K562 (cell line): ENCODE measurements around the gene KRTAP10-4. TPM values are rescaled to one million over a fixed set of nuclear protein-coding genes. Genes with fewer than 3 reads are reported as not detected.

Experiments used
- ATF7 ChIP-seq: fragments of 450-650 bp; IDR thresholded peaks from 2 replicates; pipeline ENCODE4 v1.7.1; 2014; ENCODE audit warnings: mild to moderate bottlenecking, moderate library complexity
- ETV6 ChIP-seq, 3 experiments: fragments of 150-350 bp in 1 of 3; sonication (generic) in 1 of 3; formaldehyde crosslinking in 1 of 3; IDR thresholded peaks; 2 replicates each; pipeline versions ENCODE4 v1.6.1 to v1.8.0; 2014 to 2022; ENCODE audit warnings: borderline replicate concordance in 2 of 3, low read depth in 2 of 3, antibody characterized with exemption in 1 of 3, low read length in 1 of 3, mild to moderate bottlenecking in 1 of 3, missing genetic modification reagents in 1 of 3
- MAFG ChIP-seq: fragments of 450-650 bp; conservative IDR thresholded peaks from 2 replicates; pipeline ENCODE4 v1.6.1; 2016; ENCODE audit warnings: missing genetic modification characterization, missing compliant biosample characterization
- MTA1 ChIP-seq: fragments of 450-650 bp; IDR thresholded peaks from 2 replicates; pipeline ENCODE4 v1.6.1; 2017; ENCODE audit warnings: borderline replicate concordance
- OTX1 ChIP-seq: fragments of 450-650 bp; formaldehyde crosslinking; IDR thresholded peaks from 2 replicates; pipeline ENCODE4 v1.4.0; 2022; ENCODE audit warnings: mild to moderate bottlenecking
- ZNF239 ChIP-seq: fragments of 250-450 bp; sonication (Bioruptor Pico); IDR thresholded peaks from 2 replicates; pipeline ENCODE4 v1.4.0; 2020; ENCODE audit warnings: mild to moderate bottlenecking
- ZNF592 ChIP-seq: fragments of 450-650 bp; IDR thresholded peaks from 2 replicates; pipeline ENCODE4 v1.6.1; 2017; ENCODE audit warnings: antibody characterized with exemption, mild to moderate bottlenecking
- polyA plus RNA-seq, 8 experiments: library from polyadenylated mRNA; depleted of rRNA in 4 of 8; stranded (reverse) in 5 of 8; unstranded in 3 of 8; fragments of >200 nt; fragmentation: Nextera tagmentation in 2 of 8; fragmentation: Illumina TruSeq in 1 of 8; extraction: Ambion mirVana in 2 of 8; extraction: Trizol in 1 of 8; gene quantifications; 2 replicates each; pipeline versions ENCODE4 v1.2.1 to v1.2.3, GENCODE V29; 2011 to 2014; ENCODE audit warnings: inconsistent platforms in 1 of 8, missing spikeins in 1 of 8
- total RNA-seq, 7 experiments: library from RNA; depleted of rRNA in 6 of 7; stranded (reverse); fragments of >200 nt in 6 of 7; fragmentation: Illumina TruSeq in 2 of 7; extraction: Trizol in 2 of 7; gene quantifications; 2 replicates each; pipeline versions ENCODE4 v1.2.1 to v1.2.3, GENCODE V29; 2011 to 2021; ENCODE audit warnings: low replicate concordance in 1 of 7
- TF ChIP-seq, protein P1 (sequence below): fragments of 450-650 bp; IDR thresholded peaks from 2 replicates; pipeline ENCODE4 v1.6.1; 2016; ENCODE audit warnings: mild to moderate bottlenecking, moderate library complexity
- TF ChIP-seq, protein P2 (sequence below): fragments of 450-650 bp; IDR thresholded peaks from 2 replicates; pipeline ENCODE4 v1.6.1; 2016; ENCODE audit warnings: mild to moderate bottlenecking

The KRTAP10-4 gene
- total and polyA plus RNA-seq, 9 of the 15 experiments (the other 6 are each of a cell fraction or from before 2014, with no cell fraction given): not detected

GRCh38 chr21:44596068-44596725, 22.7 kb downstream of the KRTAP10-4 start (continued):
- TF ChIP-seq ZNF592: no peak
- no peak for TF ChIP-seq ATF7
- no peak for TF ChIP-seq OTX1
- no peak for TF ChIP-seq ETV6 (IDR thresholded peaks at IDR 0.05; ENCODE audit: borderline replicate concordance in 1 of 2, low read depth in 2 of 2, low read length in 1 of 2)
- no peak for TF ChIP-seq ETV6 (CRISPR knock-in tag; IDR thresholded peaks at IDR 0.05; ENCODE audit: borderline replicate concordance)
- TF ChIP-seq, protein P1, sequence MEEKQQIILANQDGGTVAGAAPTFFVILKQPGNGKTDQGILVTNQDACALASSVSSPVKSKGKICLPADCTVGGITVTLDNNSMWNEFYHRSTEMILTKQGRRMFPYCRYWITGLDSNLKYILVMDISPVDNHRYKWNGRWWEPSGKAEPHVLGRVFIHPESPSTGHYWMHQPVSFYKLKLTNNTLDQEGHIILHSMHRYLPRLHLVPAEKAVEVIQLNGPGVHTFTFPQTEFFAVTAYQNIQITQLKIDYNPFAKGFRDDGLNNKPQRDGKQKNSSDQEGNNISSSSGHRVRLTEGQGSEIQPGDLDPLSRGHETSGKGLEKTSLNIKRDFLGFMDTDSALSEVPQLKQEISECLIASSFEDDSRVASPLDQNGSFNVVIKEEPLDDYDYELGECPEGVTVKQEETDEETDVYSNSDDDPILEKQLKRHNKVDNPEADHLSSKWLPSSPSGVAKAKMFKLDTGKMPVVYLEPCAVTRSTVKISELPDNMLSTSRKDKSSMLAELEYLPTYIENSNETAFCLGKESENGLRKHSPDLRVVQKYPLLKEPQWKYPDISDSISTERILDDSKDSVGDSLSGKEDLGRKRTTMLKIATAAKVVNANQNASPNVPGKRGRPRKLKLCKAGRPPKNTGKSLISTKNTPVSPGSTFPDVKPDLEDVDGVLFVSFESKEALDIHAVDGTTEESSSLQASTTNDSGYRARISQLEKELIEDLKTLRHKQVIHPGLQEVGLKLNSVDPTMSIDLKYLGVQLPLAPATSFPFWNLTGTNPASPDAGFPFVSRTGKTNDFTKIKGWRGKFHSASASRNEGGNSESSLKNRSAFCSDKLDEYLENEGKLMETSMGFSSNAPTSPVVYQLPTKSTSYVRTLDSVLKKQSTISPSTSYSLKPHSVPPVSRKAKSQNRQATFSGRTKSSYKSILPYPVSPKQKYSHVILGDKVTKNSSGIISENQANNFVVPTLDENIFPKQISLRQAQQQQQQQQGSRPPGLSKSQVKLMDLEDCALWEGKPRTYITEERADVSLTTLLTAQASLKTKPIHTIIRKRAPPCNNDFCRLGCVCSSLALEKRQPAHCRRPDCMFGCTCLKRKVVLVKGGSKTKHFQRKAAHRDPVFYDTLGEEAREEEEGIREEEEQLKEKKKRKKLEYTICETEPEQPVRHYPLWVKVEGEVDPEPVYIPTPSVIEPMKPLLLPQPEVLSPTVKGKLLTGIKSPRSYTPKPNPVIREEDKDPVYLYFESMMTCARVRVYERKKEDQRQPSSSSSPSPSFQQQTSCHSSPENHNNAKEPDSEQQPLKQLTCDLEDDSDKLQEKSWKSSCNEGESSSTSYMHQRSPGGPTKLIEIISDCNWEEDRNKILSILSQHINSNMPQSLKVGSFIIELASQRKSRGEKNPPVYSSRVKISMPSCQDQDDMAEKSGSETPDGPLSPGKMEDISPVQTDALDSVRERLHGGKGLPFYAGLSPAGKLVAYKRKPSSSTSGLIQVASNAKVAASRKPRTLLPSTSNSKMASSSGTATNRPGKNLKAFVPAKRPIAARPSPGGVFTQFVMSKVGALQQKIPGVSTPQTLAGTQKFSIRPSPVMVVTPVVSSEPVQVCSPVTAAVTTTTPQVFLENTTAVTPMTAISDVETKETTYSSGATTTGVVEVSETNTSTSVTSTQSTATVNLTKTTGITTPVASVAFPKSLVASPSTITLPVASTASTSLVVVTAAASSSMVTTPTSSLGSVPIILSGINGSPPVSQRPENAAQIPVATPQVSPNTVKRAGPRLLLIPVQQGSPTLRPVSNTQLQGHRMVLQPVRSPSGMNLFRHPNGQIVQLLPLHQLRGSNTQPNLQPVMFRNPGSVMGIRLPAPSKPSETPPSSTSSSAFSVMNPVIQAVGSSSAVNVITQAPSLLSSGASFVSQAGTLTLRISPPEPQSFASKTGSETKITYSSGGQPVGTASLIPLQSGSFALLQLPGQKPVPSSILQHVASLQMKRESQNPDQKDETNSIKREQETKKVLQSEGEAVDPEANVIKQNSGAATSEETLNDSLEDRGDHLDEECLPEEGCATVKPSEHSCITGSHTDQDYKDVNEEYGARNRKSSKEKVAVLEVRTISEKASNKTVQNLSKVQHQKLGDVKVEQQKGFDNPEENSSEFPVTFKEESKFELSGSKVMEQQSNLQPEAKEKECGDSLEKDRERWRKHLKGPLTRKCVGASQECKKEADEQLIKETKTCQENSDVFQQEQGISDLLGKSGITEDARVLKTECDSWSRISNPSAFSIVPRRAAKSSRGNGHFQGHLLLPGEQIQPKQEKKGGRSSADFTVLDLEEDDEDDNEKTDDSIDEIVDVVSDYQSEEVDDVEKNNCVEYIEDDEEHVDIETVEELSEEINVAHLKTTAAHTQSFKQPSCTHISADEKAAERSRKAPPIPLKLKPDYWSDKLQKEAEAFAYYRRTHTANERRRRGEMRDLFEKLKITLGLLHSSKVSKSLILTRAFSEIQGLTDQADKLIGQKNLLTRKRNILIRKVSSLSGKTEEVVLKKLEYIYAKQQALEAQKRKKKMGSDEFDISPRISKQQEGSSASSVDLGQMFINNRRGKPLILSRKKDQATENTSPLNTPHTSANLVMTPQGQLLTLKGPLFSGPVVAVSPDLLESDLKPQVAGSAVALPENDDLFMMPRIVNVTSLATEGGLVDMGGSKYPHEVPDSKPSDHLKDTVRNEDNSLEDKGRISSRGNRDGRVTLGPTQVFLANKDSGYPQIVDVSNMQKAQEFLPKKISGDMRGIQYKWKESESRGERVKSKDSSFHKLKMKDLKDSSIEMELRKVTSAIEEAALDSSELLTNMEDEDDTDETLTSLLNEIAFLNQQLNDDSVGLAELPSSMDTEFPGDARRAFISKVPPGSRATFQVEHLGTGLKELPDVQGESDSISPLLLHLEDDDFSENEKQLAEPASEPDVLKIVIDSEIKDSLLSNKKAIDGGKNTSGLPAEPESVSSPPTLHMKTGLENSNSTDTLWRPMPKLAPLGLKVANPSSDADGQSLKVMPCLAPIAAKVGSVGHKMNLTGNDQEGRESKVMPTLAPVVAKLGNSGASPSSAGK: peak; percentile 47; the same call in 1 of the 2 replicates
- TF ChIP-seq ZNF239 (CRISPR knock-in tag): no peak
- no peak for TF ChIP-seq MTA1
- TF ChIP-seq, protein P2, sequence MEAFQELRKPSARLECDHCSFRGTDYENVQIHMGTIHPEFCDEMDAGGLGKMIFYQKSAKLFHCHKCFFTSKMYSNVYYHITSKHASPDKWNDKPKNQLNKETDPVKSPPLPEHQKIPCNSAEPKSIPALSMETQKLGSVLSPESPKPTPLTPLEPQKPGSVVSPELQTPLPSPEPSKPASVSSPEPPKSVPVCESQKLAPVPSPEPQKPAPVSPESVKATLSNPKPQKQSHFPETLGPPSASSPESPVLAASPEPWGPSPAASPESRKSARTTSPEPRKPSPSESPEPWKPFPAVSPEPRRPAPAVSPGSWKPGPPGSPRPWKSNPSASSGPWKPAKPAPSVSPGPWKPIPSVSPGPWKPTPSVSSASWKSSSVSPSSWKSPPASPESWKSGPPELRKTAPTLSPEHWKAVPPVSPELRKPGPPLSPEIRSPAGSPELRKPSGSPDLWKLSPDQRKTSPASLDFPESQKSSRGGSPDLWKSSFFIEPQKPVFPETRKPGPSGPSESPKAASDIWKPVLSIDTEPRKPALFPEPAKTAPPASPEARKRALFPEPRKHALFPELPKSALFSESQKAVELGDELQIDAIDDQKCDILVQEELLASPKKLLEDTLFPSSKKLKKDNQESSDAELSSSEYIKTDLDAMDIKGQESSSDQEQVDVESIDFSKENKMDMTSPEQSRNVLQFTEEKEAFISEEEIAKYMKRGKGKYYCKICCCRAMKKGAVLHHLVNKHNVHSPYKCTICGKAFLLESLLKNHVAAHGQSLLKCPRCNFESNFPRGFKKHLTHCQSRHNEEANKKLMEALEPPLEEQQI: no peak
- TF ChIP-seq MAFG (tag): no peak
